GM04504 (cell line): ENCODE data around the gene HOXC5.

Source experiments
- DNase-seq: peaks from one replicate; pipeline ENCODE4 v3.0.0-alpha.2; 2012; ENCODE audit warnings: low read depth

The HOXC5 gene

DNA sequence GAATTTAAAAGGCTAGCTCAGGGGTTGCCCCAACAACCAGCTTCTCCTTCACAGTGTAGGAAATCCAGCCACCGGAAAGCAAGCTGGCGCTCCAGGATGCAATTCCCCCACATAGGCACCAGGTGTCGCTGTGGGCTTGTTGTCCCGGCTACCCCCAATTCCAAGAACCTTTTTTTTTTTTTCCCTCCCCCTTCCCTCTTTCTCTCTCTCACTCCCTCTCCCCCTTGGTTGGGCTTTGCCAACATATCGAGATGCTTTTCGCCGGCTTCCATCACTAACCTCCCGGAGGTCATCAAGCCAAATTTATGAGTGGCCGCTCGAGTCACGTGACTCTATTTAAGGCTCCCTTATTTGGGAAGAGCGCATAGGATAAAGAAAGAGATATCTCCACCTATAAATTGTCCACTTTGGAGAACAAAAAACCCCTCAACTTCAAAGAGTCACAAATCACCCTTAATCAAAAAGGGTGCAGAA, at the start of gene HOXC5:
TSS of gene HOXC5 (plus strand) at position 424 of the 474 bp plus-strand sequence. CDS start 73 bp downstream, outside the sequence.
- DNase-seq: no peak

DNA sequence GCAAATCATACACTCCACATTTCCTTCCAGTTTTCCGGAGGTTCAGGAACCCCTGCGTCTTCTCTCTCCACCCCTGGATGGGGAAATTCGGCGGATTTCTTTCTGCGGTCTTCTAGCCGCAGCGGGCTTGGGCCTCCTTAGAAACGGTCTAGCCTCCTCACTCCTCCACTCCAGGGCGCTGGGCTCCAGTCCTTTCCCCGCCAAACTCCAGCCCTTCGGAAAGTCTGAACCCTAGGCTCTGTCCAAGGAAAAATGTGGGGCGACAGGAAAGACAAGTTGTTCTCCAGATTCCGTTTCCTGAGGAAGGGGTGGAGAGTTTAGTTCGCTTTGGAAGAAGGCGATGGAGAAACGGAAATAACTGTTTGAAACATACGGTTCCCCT, 49.3 kb upstream of the HOXC5 start:
- no peak for DNase-seq

DNA sequence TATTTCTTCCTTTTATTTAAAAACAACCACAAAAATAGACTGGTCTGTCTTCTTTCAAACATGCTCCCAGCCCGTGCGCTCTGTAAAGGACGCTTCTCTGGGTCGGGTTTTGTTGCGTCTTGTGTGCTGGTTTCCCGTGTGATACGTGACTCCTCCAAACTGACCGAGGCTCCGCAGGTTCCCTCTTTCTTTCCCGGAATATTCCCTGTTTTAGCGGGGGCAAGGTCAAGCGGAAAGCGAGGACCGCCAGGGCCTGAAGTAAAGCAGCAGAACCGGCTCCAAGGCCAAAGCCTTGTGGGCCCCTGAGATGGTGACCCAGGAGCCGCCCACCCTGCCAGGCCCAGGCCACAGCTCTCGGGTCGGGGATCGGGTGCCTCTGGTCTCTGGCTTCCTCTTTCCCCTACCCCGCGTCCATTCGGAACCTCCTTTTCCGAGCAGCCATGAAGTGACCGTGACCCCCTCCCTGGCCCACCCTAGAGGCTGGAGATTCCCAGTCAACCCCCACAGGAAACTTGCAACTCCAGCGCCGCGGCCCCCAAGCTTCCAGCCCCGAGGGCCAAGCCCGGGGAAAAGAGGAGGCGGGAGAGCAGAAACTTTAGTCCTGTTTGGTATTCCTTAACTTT, 48.8 kb upstream of the HOXC5 start:
- DNase-seq: no peak

DNA sequence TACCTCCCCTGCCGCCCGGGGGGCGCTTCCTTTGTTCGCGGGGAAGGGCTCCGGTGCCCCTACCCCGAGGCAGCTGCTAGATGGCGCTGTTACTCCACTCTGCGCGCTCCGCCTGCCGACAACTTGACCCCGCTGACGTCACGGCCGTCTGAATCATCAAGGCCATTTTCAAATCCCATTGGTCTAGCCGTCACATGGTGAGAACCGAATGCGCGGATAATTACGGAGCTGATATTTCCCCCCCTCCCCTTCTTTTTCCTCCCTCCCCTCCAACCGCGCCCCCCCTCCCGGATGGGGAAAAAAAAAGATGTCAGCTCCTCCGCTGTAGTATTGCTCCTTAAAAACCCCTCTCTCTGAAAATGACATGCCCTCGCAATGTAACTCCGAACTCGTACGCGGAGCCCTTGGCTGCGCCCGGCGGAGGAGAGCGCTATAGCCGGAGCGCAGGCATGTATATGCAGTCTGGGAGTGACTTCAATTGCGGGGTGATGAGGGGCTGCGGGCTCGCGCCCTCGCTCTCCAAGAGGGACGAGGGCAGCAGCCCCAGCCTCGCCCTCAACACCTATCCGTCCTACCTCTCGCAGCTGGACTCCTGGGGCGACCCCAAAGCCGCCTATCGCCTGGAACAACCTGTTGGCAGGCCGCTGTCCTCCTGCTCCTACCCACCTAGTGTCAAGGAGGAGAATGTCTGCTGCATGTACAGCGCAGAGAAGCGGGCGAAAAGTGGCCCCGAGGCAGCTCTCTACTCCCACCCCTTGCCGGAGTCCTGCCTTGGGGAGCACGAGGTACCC, 47.8 kb upstream of the HOXC5 start, which contains the start of gene HOXC10:
TSS of gene HOXC10 (plus strand) at position 246 of the 791 bp plus-strand sequence. CDS start at position 360, 114 bp downstream.
- peak; percentile 98 for DNase-seq

DNA sequence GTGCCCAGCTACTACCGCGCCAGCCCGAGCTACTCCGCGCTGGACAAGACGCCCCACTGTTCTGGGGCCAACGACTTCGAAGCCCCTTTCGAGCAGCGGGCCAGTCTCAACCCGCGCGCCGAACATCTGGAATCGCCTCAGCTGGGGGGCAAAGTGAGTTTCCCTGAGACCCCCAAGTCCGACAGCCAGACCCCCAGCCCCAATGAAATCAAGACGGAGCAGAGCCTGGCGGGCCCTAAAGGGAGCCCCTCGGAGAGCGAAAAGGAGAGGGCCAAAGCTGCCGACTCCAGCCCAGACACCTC, 47.2 kb upstream of the HOXC5 start:
- no peak for DNase-seq

DNA sequence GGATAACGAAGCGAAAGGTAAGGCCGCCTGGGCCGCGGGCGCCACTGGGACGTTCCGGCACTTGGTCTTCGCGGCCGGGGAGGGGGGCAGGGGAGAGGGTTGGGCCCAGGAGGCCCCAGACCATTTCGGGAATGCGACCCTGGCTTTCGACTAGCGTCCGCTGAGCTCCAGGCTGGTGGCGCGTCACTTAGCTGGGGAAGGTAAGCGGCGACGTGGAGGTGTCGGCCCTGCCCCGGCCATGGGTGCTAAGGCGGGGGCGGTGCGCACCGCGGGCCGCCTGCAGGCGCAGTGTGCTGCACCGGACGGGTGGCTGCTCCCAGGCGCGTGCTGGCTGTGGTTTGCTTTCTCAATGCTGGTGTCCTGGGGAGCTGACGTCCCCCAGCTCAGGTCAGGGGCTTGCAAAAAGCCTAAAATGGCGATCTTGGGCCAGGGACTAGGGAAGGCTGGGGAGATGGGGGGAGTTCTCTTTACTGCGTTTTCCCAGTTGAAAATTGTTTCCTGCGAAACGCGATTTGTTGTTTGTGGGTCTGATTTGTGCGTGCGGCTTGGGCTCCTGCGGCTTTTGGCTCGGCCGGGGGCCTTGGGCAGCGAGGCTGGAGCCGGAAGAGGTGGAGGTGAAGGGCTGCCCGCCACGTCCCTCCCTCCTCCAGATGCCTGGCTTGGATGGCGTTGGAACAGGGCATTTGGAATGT, 46.7 kb upstream of the HOXC5 start:
- no peak for DNase-seq

DNA sequence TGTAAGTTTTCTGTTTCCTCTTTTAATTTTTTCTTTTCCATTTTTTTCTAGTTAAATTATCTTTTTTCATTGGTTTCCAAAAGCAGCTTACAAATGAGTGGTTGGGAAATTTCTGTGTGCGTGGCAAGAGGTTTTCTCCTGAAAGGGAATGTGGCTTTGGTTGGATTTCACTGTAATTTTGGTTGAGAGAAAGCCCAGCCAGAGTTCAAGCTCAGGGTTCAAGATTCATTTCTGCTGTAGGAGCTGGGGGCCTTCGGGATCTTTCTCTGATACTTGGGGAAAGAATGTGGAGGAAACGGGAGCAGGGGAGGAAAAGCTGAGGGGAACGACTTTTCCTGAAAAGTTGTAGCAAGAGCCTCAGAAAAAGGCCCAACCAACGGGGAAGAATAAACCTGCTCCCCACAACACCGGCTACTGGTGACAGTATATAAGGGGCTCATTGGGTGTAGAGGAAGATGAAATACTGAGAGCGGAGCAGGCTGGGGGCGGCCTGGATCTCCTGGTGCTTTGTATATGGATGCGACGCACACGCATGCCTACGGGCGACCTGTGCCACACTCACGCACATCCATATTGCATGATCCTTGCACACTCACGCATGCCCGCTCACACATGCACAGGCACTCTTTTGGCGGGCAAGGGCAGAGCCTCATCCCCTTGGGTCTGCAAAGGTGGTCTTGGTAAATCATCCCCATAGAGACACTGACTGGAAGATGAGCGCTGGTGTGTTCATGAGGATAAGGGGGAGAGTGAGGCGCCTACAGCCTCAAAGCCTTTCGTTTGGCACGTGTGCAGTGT, 46.0 kb upstream of the HOXC5 start:
- no peak for DNase-seq

DNA sequence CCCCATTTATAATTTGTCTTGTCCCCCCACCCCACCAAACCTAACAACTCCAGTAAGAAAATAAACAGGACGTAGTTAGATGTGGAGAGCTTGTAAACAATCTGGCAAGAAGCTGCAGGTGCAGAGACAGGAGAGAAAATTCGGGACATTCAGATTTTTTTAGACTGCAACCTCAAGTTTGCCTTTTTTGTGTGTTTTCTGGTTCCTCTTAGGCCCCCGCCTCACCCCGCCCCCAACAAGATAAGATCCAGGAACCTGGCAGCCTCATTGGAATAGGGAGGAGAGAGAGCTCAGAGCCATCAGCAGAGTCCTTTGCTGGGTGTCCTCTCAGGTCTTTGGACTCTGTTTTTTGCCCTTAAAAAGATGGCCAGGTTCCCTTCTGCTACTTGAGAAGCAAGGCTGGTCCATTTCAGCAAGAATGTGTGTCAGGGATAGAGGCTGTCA, 45.0 kb upstream of the HOXC5 start:
- DNase-seq: no peak

DNA sequence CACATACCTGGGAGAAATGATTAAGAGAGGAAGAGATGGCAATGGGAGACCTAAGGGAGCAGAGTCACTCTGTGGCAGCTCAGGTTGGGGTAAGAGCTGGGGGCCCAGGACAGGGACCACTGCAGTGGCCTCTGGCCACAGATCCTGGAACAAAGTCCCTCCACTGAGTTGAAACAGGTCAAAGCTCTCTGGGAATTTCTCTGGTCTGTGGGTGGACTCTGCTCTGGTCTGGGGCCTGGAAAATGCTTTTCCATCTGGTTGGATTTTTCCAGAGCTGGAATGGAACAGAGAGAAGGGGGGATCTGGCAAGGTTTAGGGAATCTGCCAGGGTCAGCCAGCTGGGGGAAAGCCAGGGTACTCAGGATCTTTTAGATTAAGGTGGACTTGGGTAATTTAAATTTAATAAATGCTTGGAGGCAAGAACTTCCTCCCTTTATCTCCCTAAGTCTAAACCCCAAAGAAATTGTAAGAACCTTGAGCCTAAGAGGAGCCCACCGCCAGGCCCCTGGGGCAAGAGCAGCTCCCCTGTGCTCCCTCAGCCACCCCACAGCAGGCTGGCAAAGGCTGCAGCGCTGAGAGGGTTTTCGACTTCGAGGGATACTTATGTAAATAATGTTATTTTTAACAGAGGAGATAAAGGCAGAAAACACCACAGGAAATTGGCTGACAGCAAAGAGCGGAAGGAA, 44.2 kb upstream of the HOXC5 start:
- no peak for DNase-seq

DNA sequence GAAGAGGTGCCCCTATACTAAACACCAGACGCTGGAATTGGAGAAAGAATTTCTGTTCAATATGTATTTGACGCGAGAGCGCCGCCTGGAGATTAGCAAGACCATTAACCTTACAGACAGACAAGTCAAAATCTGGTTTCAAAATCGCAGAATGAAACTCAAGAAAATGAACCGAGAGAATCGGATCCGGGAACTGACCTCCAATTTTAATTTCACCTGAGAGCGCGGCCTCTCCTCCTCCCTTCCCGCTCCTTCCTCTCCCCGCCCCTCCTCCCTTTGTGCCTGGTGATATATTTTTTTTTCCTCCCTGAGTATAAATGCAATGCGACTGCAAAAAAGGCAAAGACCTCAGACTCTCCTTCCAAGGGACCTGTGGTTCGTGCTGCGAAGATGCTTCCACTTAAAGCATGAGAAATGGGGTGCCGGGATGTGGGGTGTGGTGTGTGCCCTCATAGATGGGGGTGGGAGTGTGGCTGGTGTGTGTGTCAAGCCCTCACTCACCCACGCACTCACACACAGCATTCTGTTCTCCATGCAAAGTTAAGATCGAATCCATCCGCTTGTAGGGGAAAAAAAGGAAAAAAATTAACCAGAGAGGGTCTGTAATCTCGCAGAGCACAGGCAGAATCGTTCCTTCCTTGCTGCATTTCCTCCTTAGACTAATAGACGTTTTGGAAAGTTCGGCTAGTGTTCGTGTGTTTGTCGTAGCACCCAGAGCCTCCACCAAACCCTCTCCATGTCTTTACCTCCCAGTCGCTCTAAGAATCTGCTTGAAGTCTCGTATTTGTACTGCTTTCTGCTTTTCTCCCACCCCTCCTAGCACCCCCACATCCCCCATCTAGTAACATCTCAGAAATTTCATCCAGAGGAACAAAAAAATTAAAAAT, 43.4 kb upstream of the HOXC5 start:
- DNase-seq: no peak

DNA sequence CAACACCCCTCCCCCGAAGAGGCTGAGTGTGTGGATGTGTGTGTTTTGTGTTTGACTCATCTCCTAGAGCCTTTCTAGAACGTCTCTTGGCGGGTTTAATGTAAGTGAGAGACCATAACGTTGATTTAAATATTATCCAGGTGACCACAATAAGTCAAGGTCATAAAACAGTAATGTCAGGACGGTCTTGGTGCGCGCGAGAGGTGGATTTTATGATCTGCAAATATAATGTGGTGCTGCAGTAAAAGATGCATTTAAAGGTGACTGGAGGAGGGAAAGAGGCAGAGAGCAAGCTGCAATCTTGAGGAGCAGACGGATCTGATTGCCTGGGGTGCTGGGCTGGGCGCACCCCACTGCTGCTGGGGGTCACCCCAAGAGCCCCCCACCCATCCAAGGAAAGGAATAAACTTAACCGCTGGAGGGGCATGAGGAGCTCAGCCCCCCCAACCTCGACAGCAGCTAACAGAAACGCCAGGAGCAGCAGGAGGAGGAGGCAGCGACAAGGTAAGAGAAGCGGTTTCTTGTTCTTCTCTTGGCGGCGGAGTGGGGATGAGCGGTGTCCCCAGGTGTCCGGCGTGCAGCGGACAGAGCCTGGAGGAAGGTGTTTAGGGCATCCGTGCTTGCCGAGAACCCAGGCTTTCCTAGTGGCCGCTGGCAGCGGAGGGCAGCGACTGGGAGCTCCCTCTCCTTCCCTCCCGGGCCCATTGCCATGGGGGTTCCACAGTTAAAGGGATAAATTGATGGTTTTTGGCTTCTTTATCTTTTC, 42.4 kb upstream of the HOXC5 start:
- DNase-seq: no peak

DNA sequence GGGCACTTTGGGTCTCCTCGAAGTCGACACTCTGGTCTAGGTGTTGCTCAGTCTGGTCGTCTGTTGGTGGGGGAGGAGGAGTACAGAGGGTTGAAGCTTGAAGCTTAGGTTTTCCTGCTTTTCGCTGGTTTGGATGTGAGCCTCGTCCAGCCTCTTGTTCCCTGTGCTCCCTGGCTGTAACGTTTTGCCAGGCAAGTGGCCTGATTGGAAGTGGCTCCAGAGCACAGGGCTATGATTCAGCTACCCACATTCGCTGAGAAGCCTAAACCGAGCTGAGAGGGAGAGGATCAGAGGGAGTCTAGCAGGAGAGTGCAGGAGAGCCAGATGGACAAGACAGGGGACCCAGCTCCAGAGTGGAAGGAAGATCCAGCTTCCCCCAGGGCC, 41.8 kb upstream of the HOXC5 start:
- no peak for DNase-seq

DNA sequence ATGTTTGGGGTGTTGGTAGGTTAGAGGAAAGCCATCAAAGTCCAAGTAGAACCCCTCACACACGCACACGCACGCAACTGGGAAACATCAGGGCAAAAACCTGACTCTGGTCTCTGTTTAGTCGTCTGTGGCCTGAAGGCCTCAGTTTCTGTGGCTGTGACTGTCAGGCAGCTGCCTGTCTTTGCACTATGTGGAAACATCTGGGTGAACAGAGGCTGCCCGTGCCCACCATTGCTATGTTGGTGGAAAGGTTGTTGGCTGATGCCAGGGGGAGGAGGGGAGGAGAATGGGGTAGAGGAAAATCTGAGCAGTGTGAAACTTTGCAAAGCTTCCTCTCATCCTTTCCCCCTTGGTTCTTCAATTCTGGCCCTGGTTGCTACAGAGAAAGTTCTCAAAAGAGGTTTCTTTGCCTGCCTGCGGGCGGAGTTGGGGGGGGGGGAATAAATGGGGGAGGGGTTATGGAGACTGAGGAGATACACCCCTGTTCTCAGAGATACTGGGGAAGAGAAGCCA, 40.4 kb upstream of the HOXC5 start:
- no peak for DNase-seq

DNA sequence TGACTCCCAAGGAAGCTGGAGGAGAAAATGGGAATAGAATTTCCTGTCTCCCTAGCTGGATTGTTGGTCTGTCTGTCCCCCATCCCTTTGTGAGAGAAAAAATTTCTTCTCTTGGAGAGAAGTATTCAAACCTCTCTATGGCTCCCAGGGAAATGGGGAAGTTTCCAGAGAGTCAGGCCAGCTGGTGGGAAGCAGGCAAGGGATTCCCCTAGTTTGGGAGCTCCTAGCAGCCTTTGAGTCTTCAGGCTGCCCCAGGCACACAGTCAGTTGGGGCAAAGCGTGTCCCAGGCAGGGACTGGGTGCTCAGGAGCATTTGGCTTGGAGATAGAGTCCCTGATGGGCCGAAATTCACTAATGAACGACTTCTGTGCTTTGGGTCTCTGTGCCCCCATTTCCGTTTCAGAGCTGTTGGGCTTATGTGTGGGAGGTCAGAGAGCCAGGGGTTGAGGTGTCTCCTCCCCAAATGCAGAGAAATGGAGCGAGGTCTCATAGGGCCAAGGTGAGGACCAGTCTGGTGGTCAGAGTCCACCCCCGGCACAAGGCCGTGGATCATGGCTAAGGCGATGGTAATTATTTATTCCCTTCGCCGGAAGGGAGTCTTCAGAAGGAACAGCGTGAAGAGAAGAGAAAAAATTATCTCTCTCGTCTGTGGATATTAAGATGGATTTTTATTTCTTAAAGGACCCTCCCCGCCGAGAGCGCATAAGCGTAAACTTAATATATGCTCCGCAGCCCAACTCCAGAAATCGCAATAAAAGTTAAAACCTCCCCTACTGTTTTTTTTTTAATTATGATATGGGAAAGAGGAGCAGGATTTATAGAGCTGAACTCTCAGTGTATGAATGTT, 39.5 kb upstream of the HOXC5 start:
- no peak for DNase-seq

DNA sequence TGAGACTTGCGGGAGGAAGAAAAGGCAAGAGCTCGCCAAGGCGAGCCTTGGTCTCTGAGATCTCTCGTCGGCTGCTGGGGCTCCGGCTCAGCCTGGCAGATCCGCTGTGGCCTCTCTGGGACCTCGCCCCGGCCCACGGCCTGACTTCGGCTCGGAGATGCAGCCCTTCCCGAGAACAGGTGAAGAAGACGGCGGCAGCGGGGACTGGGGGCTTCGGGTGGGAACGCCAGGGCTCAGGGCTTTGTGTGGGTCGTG, 38.9 kb upstream of the HOXC5 start:
- DNase-seq: no peak

DNA sequence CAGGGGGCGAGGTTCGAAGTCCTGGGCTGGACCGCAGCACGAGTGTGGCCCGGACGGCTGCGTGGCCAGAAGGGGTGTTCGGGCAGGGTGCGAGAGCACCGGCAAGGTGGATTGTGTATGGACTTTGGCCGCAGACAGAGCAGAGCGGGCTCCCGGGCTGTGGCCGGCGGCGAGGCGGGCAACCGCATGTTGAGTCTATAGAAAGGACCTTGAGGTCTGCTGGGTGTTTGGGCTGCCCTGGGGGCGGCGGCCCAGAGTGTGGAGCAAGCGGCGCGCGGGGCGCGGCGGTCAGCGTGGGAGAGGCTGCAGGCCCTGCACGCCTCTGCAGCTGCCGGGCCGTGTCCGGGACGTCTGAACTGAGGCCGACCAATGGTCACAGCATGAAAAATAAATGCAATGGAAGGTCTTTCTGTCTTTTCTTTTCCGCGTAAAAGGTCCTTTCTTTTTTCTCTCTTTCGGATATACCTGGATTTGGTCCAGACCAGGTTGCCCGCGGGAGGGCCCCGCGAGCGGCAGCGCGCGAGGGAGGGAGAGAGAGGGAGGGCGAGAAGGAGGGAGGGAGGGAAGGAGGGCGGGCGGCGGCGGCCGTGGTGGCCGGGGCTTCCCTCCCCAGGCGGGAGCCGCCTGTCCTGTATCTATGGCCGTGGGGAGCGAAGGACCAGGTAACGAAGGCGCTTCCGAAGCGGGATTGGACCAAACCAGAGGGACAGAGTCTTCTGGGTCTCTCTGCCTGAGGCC, 38.4 kb upstream of the HOXC5 start:
- no peak for DNase-seq

DNA sequence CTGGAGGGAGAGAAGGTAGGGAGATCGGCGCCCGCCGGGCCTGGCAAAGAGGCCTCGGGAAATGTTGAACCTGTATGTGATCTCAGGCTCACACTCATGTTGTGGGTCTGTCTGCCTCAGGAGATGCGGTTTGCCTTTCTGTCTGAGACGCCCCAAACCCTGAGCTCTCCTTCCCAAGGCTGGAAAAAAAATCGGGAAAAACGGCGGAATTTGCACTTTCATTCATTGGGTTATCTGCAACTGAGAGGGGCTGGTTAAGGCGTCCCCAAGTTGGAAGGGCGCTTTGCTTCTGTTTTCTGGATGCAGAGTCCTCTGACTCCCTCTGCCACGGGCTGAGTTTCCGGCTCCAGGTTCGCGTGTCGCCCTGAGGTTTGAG, 37.9 kb upstream of the HOXC5 start:
- no peak for DNase-seq
